Raji (cell line): ENCODE measurements around the gene ADAM10.

Experiments
- POLR2A ChIP-seq: IDR thresholded peaks from 2 replicates; pipeline ENCODE4 v1.6.1; 2011; ENCODE audit warnings: low read depth, low read length, control low read depth; ENCODE audit not compliant: insufficient read depth

Gene ADAM10

GRCh38 chr15:58678683-58679082, 70.8 kb downstream of the ADAM10 start:
- no peak for TF ChIP-seq POLR2A

DNA sequence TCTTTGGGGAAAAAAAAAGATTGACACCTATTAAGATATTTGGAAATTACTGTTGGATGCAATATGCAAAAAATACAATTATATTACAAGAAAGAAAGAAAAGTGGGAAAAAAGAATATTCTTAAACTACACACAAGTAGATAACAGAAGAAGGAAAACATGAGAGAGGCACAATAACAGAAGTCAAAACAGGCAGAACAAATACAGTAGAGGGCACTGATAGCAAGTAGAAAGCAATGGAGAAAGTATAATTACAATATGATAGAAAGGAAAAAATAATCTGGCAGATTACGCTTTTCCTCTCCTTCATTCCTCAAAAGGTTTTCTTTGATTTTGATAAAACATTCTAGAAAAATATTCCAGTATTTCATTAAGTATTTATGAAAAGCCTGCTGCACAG, 72.1 kb downstream of the ADAM10 start:
- no peak for TF ChIP-seq POLR2A

DNA sequence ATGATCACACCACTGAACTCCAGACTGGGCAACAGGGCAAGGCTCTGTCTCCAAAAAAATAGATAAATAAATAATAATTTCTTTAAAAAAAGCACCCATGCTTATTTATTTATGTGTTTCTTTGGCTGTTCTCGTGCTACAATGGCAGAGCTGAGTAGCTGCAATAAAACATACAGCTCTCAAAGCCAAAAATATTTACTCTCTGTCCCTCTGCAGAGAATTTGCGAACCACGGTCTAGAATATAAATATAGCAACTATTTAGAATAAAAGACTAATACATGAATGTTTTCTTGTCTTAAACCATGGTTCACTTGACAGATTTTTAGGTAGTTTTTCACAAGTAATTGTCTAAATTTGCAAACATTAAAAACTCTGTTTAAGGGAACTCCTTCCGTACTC, 72.7 kb downstream of the ADAM10 start:
- TF ChIP-seq POLR2A, result no peak

DNA sequence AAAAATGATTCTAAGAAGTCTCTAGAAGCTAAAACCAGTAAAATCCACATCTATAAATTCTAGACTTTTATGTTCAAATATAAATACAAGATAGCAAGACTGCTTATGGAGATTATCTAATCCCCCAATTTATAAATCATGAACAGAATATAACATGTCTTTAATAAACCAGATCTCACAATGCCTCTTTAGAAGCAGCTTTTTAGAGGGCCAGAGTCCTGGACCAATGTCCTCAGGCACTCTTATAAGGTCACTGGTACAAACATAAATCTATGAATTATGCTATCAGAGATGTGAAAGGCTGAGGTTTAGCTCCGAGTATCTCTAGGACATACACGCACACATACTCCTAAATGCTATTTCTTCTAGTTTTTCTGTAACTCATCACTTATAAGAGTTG, 78.3 kb downstream of the ADAM10 start:
- TF ChIP-seq POLR2A, result no peak

DNA sequence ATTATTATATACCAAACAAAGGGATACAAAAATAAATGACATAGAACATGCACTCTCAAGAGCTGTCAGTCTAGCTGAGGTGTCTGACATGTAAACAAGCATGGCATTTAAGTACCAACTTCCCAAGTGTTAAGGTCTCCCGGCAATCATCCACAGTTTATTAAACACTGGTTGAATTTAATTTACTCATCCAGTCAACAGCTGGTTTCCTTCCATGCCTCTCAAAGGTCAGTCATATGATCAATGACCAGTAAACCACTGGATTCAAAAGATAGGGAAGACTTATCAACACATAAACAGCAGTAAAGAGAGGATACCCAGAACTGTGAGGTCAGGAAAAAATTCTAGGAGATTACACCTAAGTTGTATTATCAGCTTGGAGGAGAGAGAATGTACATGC, 80.4 kb downstream of the ADAM10 start:
- no peak for TF ChIP-seq POLR2A

DNA sequence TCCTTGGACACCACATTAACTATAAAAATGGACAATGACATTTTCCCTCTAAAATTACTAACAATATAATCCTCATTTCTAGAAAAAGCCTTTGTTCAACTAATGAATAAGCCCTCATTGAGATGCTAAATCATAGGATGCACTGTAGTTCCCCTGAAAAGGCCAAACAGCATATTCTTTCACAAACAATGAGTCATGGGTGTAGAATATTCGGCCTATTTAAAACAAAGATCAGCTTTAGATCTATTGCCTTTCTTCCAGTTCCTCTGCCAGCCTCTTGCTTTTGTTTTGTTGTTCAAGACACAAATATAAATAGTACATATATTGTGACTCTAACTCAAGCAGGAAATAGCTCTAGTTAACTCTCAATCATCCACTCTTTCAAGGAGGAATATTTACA, 82.5 kb downstream of the ADAM10 start:
- TF ChIP-seq POLR2A, result no peak

DNA sequence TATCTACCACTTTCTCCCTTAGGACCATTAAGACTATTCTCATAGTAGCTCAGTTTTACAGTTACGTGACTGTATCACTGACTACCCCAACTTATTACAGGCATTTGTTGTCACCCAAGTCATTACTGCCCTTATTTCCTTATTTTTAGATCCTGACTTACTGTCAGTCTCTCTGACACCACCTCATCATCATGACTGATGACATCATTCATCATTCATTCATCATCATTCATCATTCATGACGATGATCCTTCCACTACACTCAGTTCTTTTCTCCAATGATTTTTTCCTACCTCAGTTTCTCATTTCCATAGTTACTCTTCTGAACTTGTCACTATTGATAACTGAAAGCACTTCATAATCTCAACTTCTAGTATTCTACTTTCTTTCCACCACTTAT, 83.8 kb downstream of the ADAM10 start:
- no peak for TF ChIP-seq POLR2A

GRCh38 chr15:58650102-58650501, 99.4 kb downstream of the ADAM10 start:
- TF ChIP-seq POLR2A, result no peak

- no peak for TF ChIP-seq POLR2A
Measured at GRCh38 chr15:58649175-58649574, 100.3 kb downstream of the ADAM10 start.

DNA sequence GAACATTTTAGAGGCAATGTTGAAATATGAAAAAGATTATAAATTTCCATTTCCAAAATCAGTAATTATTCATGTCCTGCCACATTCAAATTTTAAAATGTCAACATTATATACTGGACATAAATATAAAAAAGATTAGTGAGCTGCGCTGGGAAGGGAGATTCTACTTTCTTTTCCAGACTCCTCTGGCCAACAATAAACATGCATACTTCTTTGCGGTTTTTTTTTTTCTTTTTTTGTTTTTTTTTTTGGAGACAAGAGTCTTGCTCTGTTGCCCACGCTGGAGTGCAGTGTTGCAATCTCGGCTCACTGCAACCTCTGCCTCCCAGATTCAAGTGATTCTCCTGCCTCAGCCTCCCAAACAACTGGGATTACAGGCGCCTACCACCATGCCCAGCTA, 105.5 kb downstream of the ADAM10 start:
- TF ChIP-seq POLR2A, result no peak

DNA sequence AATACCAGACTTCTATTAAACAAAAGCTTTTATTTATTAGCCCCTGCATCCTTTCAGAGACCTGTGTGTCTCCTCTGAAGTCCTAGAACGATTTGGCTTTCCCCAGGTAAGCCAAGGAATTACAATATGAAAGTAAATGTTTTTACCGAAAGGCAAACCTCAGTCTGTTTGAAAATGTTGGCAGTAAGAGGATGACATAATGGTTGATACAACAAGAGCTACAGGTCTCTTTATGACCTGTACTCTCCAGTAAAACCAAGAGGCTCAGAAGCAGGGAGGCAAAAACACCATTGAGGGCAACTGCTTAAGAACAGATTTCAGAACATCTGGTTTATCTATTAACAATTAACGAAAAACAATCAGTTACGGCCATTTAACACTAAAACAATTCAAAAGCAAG, 107.8 kb downstream of the ADAM10 start:
- TF ChIP-seq POLR2A, result no peak

- no peak for TF ChIP-seq POLR2A
Measured at GRCh38 chr15:58639992-58640391, 109.5 kb downstream of the ADAM10 start.

DNA sequence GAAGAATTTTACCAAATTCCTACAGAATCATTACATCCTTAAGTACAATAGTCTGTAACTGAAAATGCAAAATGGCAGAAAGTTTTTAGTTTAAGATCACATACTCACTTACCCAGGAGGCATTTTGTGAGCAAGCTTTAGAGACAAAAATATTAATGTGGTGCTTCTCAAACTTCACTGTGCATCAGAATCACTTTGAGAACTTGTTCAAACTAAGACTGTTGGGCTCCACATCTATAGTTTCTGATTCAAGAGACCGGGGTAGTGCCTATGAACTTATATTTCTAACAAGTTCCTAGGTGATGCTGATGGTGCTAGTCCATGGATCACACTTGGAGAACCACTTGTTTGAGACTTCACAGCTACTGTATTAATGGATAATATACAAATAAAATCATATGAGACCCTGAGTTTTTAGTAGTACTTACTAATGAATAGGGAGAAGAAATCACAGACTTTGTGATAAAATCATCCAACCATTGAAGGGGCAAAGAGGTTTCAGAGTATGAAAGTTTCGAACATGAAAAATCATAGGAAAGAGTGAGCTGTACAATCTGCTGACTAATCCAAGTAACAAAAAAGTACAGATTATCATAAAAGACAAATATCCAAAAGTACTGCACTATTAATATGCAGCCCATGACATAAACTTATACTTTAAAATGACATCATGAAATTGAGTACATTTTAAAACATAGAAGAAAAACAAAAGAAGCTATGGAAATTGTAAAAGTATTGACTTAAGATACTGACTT, 110.3 kb downstream of the ADAM10 start:
- TF ChIP-seq POLR2A, result no peak

GRCh38 chr15:58632789-58633188, 116.7 kb downstream of the ADAM10 start:
- no peak for TF ChIP-seq POLR2A

- TF ChIP-seq POLR2A, result no peak
Measured at GRCh38 chr15:58631319-58631718, 118.2 kb downstream of the ADAM10 start.

DNA sequence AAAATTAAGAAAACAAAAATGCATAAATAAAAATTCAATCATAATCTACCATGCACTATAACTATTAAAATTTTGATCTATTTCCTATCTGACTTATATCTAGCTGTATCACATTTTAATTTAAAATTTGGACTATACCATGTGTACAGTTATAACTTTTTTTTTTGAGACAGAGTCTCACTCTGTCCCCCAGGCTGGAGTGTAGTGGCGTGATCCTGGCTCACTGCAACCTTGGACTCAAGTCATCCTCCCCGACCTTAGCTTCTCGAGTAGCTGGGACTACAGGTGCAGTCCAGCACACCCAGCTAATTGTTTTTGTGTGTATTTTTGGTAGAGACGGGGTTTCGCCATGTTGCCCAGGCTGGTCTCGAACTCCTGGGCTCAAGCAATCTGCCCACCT, 119.9 kb downstream of the ADAM10 start:
- no peak for TF ChIP-seq POLR2A
